NCI-H2107 (cell line): ENCODE data around the gene MRPL58.

Experiments used
- DNase-seq: peaks from one replicate; lab custom pipeline; 2025; lab: John Stamatoyannopoulos, UW

MRPL58 gene

DNA sequence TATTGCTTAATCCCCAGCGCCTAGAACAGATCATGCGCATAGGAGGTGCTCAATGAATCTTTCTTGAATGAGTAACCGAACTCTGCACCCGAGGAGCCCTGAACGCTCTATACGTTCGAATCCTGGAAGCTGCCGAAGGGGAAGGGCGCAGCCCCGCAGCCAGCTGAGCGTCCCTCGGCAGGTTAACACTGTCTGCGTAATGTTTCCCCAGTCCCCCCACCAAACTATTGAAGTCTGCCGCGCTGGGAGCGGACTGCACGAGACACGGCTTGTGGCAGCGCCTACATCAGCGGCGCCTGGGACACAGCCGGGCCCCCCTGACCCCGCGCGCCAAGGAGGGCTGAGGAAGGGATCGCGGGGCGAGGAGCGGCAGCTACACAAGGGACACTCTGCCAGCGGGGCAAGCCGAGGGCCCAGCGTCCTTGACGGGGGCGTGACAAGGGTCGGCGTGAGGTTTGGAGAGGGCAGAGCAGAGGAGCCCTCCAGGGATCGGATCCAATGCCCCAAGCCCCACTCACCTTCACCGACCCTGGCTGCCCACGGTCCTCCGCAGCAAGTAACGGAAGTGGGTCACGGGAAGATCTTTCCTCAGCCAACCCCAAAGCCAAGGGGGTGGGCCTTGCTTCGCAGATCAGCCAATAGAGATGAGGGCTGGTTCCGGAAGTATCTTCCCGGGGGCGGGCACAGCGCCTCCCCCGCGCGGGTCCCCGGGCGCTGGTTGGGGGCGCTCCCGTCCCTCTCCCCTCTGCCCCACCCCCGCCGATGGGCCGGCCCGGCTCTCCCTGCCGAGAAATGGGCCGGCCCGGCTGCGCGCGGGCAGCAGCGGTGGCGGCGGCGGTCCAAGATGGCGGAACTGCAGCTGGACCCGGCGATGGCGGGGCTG, 34.2 kb downstream of the MRPL58 start, which contains the start of the genes ATP5PD and KCTD2:
Gene ATP5PD (minus strand): TSS at position 563 of the 883 bp plus-strand sequence. CDS start 4,319 bp downstream, outside the sequence.
Gene KCTD2 (plus strand): TSS at position 819 of the 883 bp plus-strand sequence. CDS start 26 bp downstream, at position 845.
- DNase-seq, result peak; percentile 94

GRCh38 chr17:75047398-75048098, 35.1 kb downstream of the MRPL58 start:
- DNase-seq, result no peak

GRCh38 chr17:75048249-75048878, 35.9 kb downstream of the MRPL58 start:
- DNase-seq, result no peak

DNA sequence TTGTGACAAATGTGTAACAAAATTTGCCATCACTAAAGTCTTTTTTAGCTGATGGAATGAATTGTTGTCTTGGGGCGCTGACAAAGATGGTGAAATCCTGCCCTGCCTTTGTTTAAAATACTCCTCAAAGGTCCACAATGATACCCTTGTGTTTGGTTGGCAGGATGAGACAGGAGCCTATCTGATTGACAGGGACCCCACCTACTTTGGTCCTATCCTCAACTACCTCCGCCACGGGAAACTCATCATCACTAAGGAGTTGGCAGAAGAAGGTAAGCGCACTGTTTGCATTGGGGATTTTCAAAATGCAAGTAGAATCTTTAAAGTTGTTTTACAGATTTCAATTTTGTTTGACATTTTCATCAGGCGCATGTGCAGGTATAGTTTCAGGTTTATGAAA, 36.6 kb downstream of the MRPL58 start:
- no peak for DNase-seq

DNA sequence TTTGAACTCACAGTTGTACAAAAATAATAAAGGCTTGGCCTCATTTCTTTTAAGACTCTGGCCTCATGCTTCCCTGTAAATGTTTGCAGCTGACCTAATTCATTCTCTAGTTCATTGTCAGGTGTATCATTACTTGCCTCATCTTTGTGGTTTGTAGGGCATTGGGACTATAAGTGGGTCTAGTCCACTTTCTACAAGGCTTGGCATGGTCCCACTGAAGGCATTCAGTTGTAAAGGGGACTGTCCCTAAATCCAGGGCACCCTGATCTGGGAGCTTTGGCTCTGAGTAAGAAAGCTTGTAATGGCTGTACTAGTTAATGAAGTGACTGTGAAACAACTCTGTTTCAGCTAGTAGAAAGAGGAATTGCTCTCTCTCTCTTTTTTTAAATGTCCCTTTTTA, 37.2 kb downstream of the MRPL58 start:
- no peak for DNase-seq

- DNase-seq, result no peak
Measured at GRCh38 chr17:75051941-75052340, 39.5 kb downstream of the MRPL58 start.

GRCh38 chr17:75059369-75060345, 47.2 kb downstream of the MRPL58 start:
- no peak for DNase-seq

DNA sequence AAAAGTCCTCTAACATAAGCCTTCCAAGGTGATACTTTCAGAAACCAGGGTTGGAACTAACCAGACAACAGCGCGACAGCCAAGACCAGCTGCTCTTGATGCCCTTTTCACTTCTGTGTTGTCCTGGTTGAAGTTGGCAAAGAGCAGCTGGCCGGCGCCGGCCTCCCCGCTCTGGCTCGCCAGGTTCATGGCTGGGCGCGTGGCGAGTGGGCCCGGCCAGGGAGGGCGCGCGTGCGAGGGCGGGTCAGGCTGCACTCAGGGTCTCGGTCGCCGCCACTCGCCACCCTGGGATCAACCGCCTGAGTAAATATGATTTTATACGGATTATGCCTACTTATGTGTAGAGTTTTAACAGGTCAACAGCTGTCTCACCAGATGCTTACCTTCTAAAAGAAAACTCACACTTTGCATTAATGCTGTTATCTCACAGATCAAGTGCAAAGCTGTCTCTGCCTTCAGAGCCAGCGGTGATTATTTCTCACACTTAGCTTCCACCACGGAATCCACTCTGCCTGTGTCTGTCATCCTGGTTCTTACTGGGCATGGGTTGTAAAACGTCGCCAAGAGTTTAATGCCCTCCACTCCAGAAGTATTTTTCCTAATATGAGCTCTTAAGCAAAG, 48.1 kb downstream of the MRPL58 start:
- no peak for DNase-seq

GRCh38 chr17:75061055-75061438, 48.6 kb downstream of the MRPL58 start:
- no peak for DNase-seq

GRCh38 chr17:75061618-75062017, 49.1 kb downstream of the MRPL58 start:
- no peak for DNase-seq

DNA sequence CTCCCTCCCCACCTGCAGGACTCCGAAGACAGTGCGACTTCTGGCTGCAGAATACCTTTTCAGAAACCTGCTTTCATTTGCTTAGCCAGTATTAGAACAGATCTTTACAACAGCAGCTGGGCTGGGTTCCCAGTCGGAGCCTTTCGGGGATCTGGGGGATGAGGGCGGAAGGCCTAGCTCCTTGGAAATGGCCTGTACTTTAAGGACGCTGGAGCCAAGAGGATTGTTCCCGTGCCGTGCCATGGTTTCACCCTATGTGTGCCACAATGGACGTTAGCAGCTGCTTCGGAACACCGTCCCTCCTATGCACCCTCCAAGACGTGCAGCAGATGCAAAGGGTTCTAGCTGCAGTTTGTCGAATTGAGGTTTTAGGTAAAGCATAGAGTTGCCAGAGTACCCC, 50.7 kb downstream of the MRPL58 start:
- no peak for DNase-seq

DNA sequence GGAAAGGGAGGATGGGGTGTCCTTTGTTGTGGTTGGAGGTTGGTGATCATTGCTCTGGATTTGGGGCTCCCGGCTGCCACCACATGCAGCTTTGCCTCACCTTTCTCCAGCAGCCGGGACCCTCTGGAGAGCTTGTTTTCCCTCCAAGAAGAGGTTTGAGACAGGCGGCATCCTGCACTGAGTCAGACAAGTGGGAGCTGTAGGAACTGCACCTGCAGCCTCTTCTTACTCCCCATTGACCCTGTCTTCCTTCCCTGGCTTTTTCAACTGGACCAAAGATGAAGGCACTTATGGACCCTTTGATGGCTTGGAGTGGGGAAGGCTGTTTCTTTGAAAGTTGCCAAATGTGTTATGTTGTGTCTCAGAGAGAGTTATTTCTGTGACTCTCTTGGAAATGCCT, 51.2 kb downstream of the MRPL58 start:
- no peak for DNase-seq

- no peak for DNase-seq
Measured at GRCh38 chr17:75064040-75064439, 51.6 kb downstream of the MRPL58 start.

DNA sequence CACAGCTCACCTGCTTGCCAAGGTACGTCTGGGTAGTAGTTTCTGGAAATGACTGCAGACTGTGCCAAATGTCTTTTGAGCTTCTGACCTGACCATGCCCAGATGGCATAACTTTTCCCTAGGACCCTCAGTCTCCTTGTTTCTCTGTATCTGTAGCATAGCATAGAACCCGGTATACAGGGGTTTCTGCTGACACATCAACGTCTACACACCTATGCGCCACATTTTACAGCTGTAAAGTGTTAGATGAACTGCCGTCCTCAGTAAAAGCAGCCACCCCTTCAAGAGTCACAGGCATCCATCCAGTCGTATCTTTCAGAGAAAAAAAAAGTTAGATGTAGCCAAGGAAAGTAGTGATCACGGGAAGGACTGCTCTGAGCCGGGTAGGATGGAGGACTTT, 52.0 kb downstream of the MRPL58 start:
- no peak for DNase-seq

GRCh38 chr17:75064867-75065561, 52.5 kb downstream of the MRPL58 start:
- DNase-seq, result no peak

DNA sequence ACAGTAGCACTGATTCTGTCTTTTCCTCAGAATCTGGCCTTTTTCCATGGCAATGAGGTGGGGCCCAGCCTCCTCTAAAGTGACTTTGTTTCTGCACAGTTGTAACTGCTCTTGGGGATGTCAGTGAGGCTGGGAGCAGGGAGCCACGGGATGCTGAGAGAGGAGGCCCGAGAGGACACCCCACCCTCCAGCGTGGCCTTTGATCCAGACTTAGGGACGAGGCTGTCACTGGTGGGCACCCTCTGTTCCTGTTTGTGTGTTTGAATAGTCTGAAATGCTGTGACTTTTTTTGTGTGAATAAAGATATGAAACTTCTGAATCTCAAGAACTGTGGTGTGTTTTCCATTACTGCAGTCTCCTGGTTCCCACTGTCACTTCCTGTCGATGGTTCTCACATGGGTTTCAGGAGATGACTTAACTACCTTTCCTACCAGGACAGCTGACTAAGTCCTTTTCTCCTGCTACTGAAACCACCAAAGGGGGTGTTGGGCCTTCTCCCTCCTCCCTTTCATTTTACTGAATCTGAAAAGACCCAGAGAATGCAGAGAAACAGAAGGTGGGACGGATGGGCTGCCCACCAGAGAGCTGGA, 53.2 kb downstream of the MRPL58 start:
- no peak for DNase-seq

GRCh38 chr17:75067856-75068255, 55.4 kb downstream of the MRPL58 start:
- DNase-seq, result no peak

DNA sequence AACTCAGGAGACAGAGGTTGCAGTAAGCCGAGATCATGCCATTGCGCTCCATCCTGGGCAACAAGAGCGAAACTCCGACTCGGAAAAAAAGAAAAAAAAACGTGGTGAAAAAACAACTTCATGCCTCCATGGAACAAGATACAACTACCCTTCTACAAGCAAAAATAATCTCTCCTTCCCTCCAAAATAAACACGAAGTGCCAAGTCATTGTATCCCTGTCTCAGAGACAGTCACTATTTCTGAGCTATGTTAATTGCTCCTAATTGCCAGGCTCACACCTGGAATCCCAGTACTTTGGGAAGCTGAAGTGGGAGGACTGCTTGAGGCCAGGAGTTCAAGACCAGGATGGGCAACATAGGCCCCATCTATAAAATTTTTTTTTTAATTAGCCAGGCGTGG, 56.3 kb downstream of the MRPL58 start:
- no peak for DNase-seq

DNA sequence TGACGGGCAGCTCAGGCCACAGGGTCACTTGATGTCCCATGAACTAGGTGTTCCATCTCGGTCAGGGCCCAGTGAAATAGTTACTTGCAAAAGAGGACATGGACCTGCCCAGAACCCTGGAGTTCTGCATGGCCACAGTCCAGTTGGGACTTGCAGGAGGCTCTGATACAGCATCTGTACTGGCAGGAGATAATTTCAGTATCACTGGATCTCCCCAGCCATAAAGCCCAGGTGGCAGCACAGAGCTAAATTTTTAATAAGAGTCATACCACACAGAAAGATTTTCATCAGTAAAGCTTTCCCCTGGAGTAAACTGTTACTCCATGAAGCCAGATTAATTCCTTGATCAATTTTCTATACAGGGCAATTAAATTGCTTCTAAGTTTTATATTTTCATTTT, 57.3 kb downstream of the MRPL58 start:
- no peak for DNase-seq
